ENCODE data around the gene KCND3.

DNA sequence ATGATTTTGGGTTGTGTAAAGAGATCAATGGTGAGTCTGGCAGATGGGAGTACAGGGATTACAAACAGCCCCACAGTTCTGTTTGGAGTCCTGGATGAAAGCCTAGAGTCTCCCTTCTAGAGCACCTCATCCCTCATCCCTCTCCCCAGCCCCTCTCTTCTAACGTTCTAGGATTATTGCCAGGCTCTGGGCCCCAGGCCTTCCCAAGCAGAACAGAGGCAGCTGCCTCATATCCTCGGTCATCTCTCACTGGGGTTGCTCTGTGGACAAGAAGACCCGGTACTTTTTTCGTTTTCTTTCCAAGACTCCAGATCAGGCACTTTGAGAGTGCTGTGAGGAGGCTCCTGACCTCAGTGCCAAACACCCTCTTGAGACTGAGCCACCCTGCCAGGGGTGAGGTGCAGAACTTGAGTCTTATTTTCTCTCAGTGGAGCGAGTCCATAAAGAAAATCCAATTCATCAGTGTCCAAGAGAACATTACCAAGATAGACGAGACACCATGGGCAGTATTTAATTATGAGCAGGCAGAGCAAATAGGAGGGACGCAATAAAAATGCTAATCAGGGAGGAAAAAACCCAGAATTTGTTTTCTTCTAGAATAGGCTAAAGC, 17.1 kb upstream of the KCND3 start:
- TF ChIP-seq ZC3H10 (CRISPR knock-in tag; IDR thresholded peaks at IDR 0.05) (no peak), ZFP3 (CRISPR knock-in tag; IDR thresholded peaks at IDR 0.05) (no peak), PPARA (CRISPR knock-in tag; IDR thresholded peaks at IDR 0.05; ENCODE audit: borderline replicate concordance) (no peak), ZNF8 (CRISPR knock-in tag; IDR thresholded peaks at IDR 0.05) (no peak), GLIS3 (CRISPR knock-in tag; IDR thresholded peaks at IDR 0.05) (no peak), TCF4 (CRISPR knock-in tag; IDR thresholded peaks at IDR 0.05; ENCODE audit: borderline replicate concordance) (no peak), CSDC2 (CRISPR knock-in tag; IDR thresholded peaks at IDR 0.05) (no peak), SNAI2 (CRISPR knock-in tag; IDR thresholded peaks at IDR 0.05) (no peak), RARB (CRISPR knock-in tag; IDR thresholded peaks at IDR 0.05) (no peak), ZFP30 (CRISPR knock-in tag; IDR thresholded peaks at IDR 0.05) (no peak)
- TF ChIP-seq, protein P1, sequence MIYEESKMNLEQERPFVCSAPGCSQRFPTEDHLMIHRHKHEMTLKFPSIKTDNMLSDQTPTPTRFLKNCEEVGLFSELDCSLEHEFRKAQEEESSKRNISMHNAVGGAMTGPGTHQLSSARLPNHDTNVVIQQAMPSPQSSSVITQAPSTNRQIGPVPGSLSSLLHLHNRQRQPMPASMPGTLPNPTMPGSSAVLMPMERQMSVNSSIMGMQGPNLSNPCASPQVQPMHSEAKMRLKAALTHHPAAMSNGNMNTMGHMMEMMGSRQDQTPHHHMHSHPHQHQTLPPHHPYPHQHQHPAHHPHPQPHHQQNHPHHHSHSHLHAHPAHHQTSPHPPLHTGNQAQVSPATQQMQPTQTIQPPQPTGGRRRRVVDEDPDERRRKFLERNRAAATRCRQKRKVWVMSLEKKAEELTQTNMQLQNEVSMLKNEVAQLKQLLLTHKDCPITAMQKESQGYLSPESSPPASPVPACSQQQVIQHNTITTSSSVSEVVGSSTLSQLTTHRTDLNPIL (CRISPR knock-in tag; IDR thresholded peaks at IDR 0.05; ENCODE audit: low read depth) = no peak
- TF ChIP-seq, protein P2, sequence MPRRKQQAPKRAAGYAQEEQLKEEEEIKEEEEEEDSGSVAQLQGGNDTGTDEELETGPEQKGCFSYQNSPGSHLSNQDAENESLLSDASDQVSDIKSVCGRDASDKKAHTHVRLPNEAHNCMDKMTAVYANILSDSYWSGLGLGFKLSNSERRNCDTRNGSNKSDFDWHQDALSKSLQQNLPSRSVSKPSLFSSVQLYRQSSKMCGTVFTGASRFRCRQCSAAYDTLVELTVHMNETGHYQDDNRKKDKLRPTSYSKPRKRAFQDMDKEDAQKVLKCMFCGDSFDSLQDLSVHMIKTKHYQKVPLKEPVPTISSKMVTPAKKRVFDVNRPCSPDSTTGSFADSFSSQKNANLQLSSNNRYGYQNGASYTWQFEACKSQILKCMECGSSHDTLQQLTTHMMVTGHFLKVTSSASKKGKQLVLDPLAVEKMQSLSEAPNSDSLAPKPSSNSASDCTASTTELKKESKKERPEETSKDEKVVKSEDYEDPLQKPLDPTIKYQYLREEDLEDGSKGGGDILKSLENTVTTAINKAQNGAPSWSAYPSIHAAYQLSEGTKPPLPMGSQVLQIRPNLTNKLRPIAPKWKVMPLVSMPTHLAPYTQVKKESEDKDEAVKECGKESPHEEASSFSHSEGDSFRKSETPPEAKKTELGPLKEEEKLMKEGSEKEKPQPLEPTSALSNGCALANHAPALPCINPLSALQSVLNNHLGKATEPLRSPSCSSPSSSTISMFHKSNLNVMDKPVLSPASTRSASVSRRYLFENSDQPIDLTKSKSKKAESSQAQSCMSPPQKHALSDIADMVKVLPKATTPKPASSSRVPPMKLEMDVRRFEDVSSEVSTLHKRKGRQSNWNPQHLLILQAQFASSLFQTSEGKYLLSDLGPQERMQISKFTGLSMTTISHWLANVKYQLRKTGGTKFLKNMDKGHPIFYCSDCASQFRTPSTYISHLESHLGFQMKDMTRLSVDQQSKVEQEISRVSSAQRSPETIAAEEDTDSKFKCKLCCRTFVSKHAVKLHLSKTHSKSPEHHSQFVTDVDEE (CRISPR knock-in tag; IDR thresholded peaks at IDR 0.05) = no peak
- TF ChIP-seq, protein P3, sequence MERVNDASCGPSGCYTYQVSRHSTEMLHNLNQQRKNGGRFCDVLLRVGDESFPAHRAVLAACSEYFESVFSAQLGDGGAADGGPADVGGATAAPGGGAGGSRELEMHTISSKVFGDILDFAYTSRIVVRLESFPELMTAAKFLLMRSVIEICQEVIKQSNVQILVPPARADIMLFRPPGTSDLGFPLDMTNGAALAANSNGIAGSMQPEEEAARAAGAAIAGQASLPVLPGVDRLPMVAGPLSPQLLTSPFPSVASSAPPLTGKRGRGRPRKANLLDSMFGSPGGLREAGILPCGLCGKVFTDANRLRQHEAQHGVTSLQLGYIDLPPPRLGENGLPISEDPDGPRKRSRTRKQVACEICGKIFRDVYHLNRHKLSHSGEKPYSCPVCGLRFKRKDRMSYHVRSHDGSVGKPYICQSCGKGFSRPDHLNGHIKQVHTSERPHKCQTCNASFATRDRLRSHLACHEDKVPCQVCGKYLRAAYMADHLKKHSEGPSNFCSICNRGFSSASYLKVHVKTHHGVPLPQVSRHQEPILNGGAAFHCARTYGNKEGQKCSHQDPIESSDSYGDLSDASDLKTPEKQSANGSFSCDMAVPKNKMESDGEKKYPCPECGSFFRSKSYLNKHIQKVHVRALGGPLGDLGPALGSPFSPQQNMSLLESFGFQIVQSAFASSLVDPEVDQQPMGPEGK (CRISPR knock-in tag; IDR thresholded peaks at IDR 0.05; ENCODE audit: borderline replicate concordance) = no peak

All from SK-N-SH treated with all-trans-retinoic acid at 6 μM for 48 hours (cell line).